K562 (cell line): ENCODE data around the gene STAP1. TPM values are rescaled to one million over a fixed set of nuclear protein-coding genes. Genes with fewer than 3 reads are reported as not detected.

ENCODE experiments used
- ARID1B ChIP-seq: fragments of 450-650 bp; IDR thresholded peaks from 2 replicates; pipeline ENCODE4 v1.6.1; 2016; ENCODE audit warnings: antibody characterized with exemption, mild to moderate bottlenecking, inconsistent platforms
- ARID3B ChIP-seq: fragments of 250-450 bp; sonication (Bioruptor Pico); IDR thresholded peaks from 2 replicates; pipeline ENCODE4 v1.4.0; 2020; ENCODE audit warnings: borderline replicate concordance
- CBX3 ChIP-seq, 2 experiments: IDR thresholded peaks; 1 replicate in 1 of 2; 2 replicates in 1 of 2; pipeline ENCODE4 v1.6.1; 2012; ENCODE audit warnings: inconsistent platforms in 2 of 2, low read length in 2 of 2, borderline replicate concordance in 1 of 2, control low read depth in 1 of 2
- ETV5 ChIP-seq: sonication (generic); formaldehyde crosslinking; IDR thresholded peaks from 2 replicates; pipeline ENCODE4 v1.4.0; 2020; ENCODE audit warnings: low read depth, mild to moderate bottlenecking, missing genetic modification reagents
- FOSL1 ChIP-seq: fragments of 200-800 bp; sonication (Bioruptor generic); conservative IDR thresholded peaks from 2 replicates; pipeline ENCODE4 v1.6.1; 2016; ENCODE audit warnings: missing genetic modification characterization, missing compliant biosample characterization
- FOXK2 ChIP-seq, 2 experiments: fragments of 450-650 bp; IDR thresholded peaks in 1 of 2; conservative IDR thresholded peaks in 1 of 2; 2 replicates each; pipeline ENCODE4 v1.6.1; 2016; ENCODE audit warnings: low read depth in 2 of 2, mild to moderate bottlenecking in 1 of 2
- HMGN3 ChIP-seq: IDR thresholded peaks from 2 replicates; pipeline ENCODE4 v1.6.1; 2011; ENCODE audit warnings: borderline replicate concordance, low read depth, mild to moderate bottlenecking, mixed read lengths, low read length; ENCODE audit not compliant: insufficient read length; ENCODE audit errors: extremely low read depth
- HNRNPUL1 ChIP-seq: fragments of 200-400 bp; formaldehyde crosslinking; IDR thresholded peaks from 2 replicates; pipeline ENCODE4 v1.6.1; 2017; ENCODE audit warnings: low read length
- HSF4 ChIP-seq: fragments of 250-450 bp; sonication (Bioruptor Pico); IDR thresholded peaks from 2 replicates; pipeline ENCODE4 v2.1.2; 2022; ENCODE audit warnings: mild to moderate bottlenecking, moderate library complexity, borderline replicate concordance
- KDM1A ChIP-seq, 2 experiments: fragments of 450-650 bp; IDR thresholded peaks; 2 replicates each; pipeline ENCODE4 v1.6.1; 2016; ENCODE audit warnings: mild to moderate bottlenecking in 2 of 2
- MCM7 ChIP-seq, 2 experiments: fragments of 450-650 bp; IDR thresholded peaks; 2 replicates each; pipeline ENCODE4 v1.6.1; 2016 to 2018
- NCOR1 ChIP-seq: fragments of 450-650 bp; IDR thresholded peaks from 2 replicates; pipeline ENCODE4 v1.6.1; 2016; ENCODE audit warnings: mild to moderate bottlenecking, moderate library complexity
- NFE2 ChIP-seq: IDR thresholded peaks from 2 replicates; pipeline ENCODE4 v1.6.1; 2014; ENCODE audit warnings: antibody characterized with exemption, low read depth
- NFXL1 ChIP-seq: fragments of 450-650 bp; formaldehyde crosslinking; IDR thresholded peaks from 2 replicates; pipeline ENCODE4 v1.4.0; 2021; ENCODE audit warnings: mild to moderate bottlenecking
- PBX2 ChIP-seq, 2 experiments: IDR thresholded peaks in 1 of 2; conservative IDR thresholded peaks in 1 of 2; 2 replicates each; pipeline ENCODE4 v1.6.1; 2016; ENCODE audit warnings: low read depth in 2 of 2, mild to moderate bottlenecking in 1 of 2, missing compliant biosample characterization in 1 of 2, missing genetic modification characterization in 1 of 2, moderate library complexity in 1 of 2
- PML ChIP-seq: IDR thresholded peaks from 2 replicates; pipeline ENCODE4 v1.6.1; 2012; ENCODE audit warnings: low read length, inconsistent platforms
- POLR2H ChIP-seq: IDR thresholded peaks from 2 replicates; pipeline ENCODE4 v1.6.1; 2016; ENCODE audit warnings: missing genetic modification characterization, low read depth, mild to moderate bottlenecking, control low read depth, missing compliant biosample characterization, moderate library complexity
- POU5F1 ChIP-seq: fragments of 150-350 bp; IDR thresholded peaks from 2 replicates; pipeline ENCODE4 v1.6.1; 2014; ENCODE audit warnings: borderline replicate concordance, low read length, low read depth, mild to moderate bottlenecking; ENCODE audit not compliant: partially characterized antibody
- RBFOX2 ChIP-seq: fragments of 200-400 bp; formaldehyde crosslinking; IDR thresholded peaks from 2 replicates; pipeline ENCODE4 v1.6.1; 2017; ENCODE audit warnings: low read depth, mild to moderate bottlenecking, low read length, moderate library complexity
- SMARCA4 ChIP-seq: fragments of 450-650 bp; IDR thresholded peaks from 2 replicates; pipeline ENCODE4 v1.6.1; 2016
- ZBTB12 ChIP-seq: fragments of 250-450 bp; sonication (Bioruptor Pico); IDR thresholded peaks from 2 replicates; pipeline ENCODE4 v1.4.0; 2020
- ZNF175 ChIP-seq: fragments of 200-800 bp; sonication (Bioruptor generic); IDR thresholded peaks from 2 replicates; pipeline ENCODE4 v1.6.1; 2016; ENCODE audit warnings: low read depth, mild to moderate bottlenecking, missing genetic modification characterization, missing compliant biosample characterization
- ZNF384 ChIP-seq: IDR thresholded peaks from 2 replicates; pipeline ENCODE4 v1.6.1; 2012; ENCODE audit warnings: low read depth, low read length, improper control_type of control experiment
- polyA plus RNA-seq, 8 experiments: library from polyadenylated mRNA; depleted of rRNA in 4 of 8; stranded (reverse) in 5 of 8; unstranded in 3 of 8; fragments of >200 nt; fragmentation: Nextera tagmentation in 2 of 8; fragmentation: Illumina TruSeq in 1 of 8; extraction: Ambion mirVana in 2 of 8; extraction: Trizol in 1 of 8; gene quantifications; 2 replicates each; pipeline versions ENCODE4 v1.2.1 to v1.2.3, GENCODE V29; 2011 to 2014; ENCODE audit warnings: inconsistent platforms in 1 of 8, missing spikeins in 1 of 8
- total RNA-seq, 7 experiments: library from RNA; depleted of rRNA in 6 of 7; stranded (reverse); fragments of >200 nt in 6 of 7; fragmentation: Illumina TruSeq in 2 of 7; extraction: Trizol in 2 of 7; gene quantifications; 2 replicates each; pipeline versions ENCODE4 v1.2.1 to v1.2.3, GENCODE V29; 2011 to 2021; ENCODE audit warnings: low replicate concordance in 1 of 7

STAP1 gene
- total and polyA plus RNA-seq, 9 of the 15 experiments (the other 6 are each of a cell fraction or from before 2014, with no cell fraction given) = 0.50 to 5.6 (median 1.4) TPM

- TF ChIP-seq ZNF175 (CRISPR knock-in tag) = peak; percentile 53; the same call in 1 of the 2 replicates
- TF ChIP-seq POU5F1 = no peak
- no peak for TF ChIP-seq NFXL1 (CRISPR knock-in tag)
- TF ChIP-seq POLR2H (tag) = peak; percentile 49; the same call in 1 of the 2 replicates
- TF ChIP-seq ARID1B = peak; percentile 90
- no peak for TF ChIP-seq MCM7 (IDR thresholded peaks at IDR 0.05)
- no peak for TF ChIP-seq ARID3B
- peak; percentile 85 to 92 for TF ChIP-seq FOXK2 (conservative IDR thresholded peaks at IDR 0.05 in 1 of 2, IDR thresholded peaks at IDR 0.05 in 1 of 2; ENCODE audit: low read depth in 2 of 2)
- peak; percentile 64; the same call in 1 of the 2 replicates for TF ChIP-seq ETV5 (CRISPR knock-in tag)
- no peak for TF ChIP-seq HSF4 (CRISPR knock-in tag)
- peak; percentile 12 to 58; a peak in 1 of 4 replicates for TF ChIP-seq KDM1A (IDR thresholded peaks at IDR 0.05)
- peak; percentile 94 for TF ChIP-seq SMARCA4
- no peak for TF ChIP-seq HMGN3
- peak; percentile 80 for TF ChIP-seq NFE2
- no peak for TF ChIP-seq PBX2 (CRISPR knock-in tag; IDR thresholded peaks at IDR 0.05; ENCODE audit: low read depth)
- peak; percentile 46 for TF ChIP-seq PBX2 (tag; conservative IDR thresholded peaks at IDR 0.05; ENCODE audit: low read depth)
- TF ChIP-seq NCOR1 = peak; percentile 77
- no peak for TF ChIP-seq HNRNPUL1
- TF ChIP-seq ZNF384 = peak; percentile 74
- peak; percentile 58 for TF ChIP-seq PML
- peak; percentile 96 for TF ChIP-seq FOSL1 (tag)
- TF ChIP-seq ZBTB12 (CRISPR knock-in tag) = no peak
- TF ChIP-seq CBX3 (IDR thresholded peaks at IDR 0.05; ENCODE audit: borderline replicate concordance in 1 of 2, low read length in 2 of 2) = 0 out of 3 replicates have a peak, but pooled peaks of 1 of the 2 experiments have one; percentile 17
- no peak for TF ChIP-seq RBFOX2
Observed at GRCh38 chr4:67522851-67523671, 35.5 kb upstream of the STAP1 start (continued).
